GM04503 (cell line): ENCODE results near the gene TMEM132D.

Experiments
- DNase-seq: peaks from one replicate; pipeline ENCODE4 v3.0.0-alpha.2; 2012; ENCODE audit warnings: low read depth

TMEM132D gene

GRCh38 chr12:129723260-129723659, 180.6 kb downstream of the TMEM132D start:
- DNase-seq: no peak

DNA sequence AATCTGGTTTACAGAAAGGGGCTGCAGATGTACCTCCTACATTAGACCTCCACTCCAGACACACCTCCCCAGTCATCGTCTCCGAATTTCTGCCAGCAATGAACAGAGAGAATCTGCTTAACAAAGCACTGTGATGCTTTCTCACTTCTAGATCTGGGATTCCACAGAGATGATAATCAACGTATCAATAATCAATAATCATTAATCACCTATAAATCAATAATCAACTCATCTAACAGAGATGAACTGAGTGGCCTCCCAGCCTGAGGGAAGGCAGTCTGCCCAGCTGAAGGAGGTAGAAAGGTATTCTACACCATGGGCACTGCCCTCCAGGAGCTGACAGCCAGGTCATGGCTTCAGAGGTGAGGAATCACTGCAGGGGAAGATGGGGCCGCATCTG, 183.2 kb downstream of the TMEM132D start:
- DNase-seq: no peak

DNA sequence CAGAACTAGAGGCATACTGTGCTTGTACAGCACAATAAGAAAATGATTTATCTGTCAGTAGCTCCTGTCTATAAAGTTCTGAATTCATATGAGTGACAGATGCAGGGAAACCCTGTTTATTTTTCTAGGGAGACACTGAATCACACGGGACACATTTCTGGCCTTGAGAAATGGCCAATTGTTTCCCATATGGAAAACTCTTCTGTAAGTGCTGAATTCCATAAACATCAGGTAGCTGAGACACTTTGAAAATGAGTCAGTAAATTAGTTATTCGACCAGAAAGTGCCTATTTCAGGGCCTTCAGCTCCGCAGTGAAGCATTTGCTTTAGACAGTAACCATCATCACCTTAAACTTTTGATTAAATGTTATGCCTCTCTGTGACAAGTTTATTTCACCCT, 184.4 kb downstream of the TMEM132D start:
- DNase-seq: no peak

DNA sequence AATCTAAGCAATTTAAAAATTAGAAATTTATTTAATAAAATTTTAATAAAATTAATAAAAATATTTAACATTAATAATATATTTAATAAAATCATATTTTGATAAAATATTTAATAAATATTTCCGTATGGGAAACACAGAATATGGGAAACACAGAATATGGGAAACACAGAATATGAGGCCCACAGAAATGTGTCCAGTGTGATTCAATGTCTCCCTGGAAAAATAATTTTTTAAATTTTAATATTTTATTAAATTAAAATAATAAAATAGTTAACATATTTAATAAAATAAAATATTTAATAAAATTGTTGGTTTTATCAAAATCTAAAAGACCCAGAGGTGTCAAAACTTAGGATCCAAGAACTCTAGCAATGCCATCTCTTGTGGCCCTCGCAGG, 186.4 kb downstream of the TMEM132D start:
- no peak for DNase-seq

- DNase-seq: no peak
These were observed 187.0 kb downstream of the TMEM132D start for GRCh38 chr12:129716825-129717224.

DNA sequence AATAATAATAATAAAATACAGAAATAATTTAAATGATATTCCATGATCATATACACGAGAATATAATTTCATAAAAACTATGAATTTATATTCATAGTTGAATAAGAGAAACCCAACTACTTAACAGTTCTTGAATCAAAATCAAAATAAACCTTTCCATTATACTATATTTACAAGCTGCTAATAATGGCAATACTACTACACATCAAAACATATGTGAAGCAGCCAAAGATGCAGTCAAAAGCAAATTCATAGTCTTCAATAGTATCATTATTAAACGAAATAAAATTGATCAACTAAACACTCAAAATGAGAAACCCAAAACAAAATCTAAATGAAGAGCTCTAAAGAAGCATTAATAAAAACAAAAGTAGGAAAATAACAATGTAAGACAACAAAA, 197.1 kb downstream of the TMEM132D start:
- DNase-seq: no peak

DNA sequence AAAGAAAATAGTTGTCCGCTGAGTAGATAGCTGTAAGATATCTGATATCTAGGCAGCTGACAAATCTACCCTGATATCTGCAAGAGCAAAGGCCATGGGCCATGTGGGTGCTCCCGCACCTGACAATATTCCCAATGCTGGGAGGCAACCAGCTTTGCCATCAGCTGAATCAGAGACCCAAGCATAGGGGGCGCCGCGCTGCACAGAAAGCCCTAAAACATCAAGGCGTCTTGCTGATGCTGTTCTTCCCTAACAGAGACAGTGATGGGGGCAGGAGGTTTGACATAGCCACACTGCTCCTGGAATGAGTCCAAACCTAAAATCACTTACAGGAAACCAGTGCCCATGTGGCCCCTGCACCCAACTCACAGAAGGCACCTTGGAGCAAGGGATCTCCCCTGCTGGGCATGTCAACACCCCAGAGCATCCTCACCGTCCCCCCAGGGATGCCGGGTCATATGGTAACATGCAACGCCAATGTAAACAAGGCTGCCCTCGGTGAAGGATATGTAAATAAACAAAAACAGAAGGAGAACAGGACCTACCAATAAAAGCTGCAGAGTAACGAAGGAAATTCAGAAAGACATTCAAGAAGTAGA, 199.5 kb downstream of the TMEM132D start:
- DNase-seq: no peak

GRCh38 chr12:129701631-129702101, 202.2 kb downstream of the TMEM132D start:
- DNase-seq: no peak

- no peak for DNase-seq
These were observed 203.8 kb downstream of the TMEM132D start for GRCh38 chr12:129700036-129700435.

GRCh38 chr12:129696926-129697325, 206.9 kb downstream of the TMEM132D start:
- DNase-seq: no peak

DNA sequence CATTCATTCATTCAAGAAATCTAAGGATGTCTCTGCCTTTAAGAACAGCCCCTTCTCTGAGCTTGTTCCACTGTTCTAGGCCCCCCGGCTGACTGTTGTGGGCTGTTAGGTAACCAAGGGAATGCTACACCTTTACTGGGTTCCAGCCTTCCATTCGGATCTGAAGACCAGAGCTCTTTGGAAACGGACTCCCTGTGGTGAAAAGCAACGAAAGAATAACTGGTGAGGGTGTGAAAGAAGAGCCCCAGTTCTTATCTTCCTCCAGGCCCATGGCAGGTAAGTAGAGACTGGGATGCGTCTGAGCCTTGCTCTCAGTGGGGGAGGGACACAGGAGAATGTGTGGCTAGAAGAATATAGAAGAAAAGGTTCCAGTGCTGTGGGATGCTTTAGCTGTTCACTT, 207.4 kb downstream of the TMEM132D start:
- no peak for DNase-seq

- no peak for DNase-seq
These were observed 210.1 kb downstream of the TMEM132D start for GRCh38 chr12:129693731-129694130.

GRCh38 chr12:129687731-129688130, 216.1 kb downstream of the TMEM132D start:
- no peak for DNase-seq

- no peak for DNase-seq
These were observed 222.0 kb downstream of the TMEM132D start for GRCh38 chr12:129681830-129682229.

GRCh38 chr12:129681151-129681550, 222.7 kb downstream of the TMEM132D start:
- no peak for DNase-seq

DNA sequence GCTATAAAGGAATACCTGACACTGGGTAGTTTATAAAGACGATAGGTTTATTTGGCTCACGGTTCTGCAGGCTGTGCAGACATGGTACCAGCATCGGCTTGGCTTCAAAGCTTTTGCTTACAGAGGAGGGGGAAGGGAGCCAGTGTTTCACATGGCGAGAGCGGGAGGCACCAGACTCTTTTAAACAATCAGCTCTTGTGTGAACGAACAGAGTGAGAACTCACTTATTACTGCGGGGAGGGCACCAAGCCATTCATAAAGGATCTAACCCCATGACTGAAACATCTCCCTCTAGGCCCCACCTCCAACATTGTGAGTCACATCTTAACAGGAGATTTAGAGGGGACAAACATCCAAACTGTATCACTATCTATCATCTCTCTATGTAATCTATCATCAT, 227.4 kb downstream of the TMEM132D start:
- no peak for DNase-seq

- DNase-seq: no peak
These were observed 227.9 kb downstream of the TMEM132D start for GRCh38 chr12:129675947-129676346.

GRCh38 chr12:129675496-129675895, 228.3 kb downstream of the TMEM132D start:
- no peak for DNase-seq

DNA sequence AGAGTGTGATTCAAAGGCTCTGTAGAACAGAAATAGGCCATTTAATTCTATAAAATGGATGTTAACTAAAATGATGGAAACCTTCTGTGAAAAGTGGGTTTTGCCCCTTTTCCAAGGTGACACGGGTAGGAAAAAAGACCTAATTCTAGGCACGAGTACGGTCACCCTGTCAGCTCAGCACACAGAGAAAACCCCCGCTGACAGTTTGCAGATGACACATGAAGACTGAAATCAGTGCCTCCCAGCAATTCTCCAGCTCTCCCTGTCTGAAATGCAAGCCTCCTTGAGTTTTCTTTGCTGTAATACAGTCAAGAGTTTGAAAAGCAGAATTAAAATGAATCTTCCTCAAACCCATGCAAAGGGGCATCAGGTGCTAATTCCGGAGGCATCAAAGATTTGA, 230.0 kb downstream of the TMEM132D start:
- no peak for DNase-seq

GRCh38 chr12:129672110-129672509, 231.7 kb downstream of the TMEM132D start:
- DNase-seq: no peak

GRCh38 chr12:129670256-129670920, 233.4 kb downstream of the TMEM132D start:
- DNase-seq: no peak

DNA sequence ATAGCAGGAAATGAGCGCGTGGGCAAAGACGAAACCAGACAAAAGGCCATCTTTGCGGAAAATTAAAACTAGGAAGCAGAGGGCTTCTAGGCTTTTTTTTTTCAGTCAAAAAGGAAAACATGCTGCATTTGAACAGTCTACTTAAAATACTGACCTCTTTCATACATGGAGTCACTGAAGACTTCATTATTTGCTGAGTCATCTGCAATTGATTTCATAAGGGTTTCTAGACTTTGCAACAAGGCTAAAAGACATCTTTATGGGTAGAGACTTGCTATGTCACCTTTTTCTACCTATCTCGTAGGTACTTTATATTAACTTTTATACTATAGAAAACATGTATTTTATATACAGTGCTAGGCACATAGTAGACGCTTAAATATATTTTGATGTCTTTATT, 238.4 kb downstream of the TMEM132D start:
- DNase-seq: no peak

DNA sequence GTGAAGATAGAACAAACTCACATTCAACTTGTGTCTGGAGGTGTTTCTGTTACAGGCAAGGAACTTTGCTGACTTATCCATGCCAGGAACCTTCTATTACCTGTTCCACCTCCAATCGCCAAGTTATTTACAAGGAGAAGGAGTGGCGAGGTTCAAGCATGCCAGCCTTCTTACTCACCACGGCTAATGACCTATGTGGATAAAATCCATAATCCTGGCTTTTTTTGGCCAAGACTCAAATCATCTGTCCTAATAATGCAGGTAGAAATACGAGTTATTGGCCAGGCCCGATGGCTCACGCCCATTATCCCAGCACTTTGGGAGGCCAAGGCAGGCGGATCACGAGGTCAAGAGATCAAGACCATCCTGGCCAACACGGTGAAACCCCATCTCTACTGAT, 241.6 kb downstream of the TMEM132D start:
- no peak for DNase-seq

DNA sequence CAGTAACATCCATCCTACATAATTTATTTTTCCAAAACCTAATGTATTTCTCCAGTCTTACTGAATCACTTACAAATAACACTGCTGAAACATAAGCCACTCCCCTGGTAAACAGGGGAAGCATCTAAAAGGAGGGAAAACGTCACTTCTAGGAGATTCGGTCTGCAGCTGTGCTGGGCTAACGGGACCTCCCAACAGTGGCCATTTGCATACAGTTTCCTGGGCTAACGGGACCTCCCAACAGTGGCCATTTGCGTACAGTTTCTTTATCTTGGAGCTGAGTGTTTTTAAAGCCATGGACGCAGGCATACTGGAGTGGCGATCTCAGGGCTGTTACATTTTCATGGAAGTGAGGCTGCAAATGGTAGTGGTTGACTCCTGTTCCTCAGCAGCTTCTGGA, 242.9 kb downstream of the TMEM132D start:
- no peak for DNase-seq
